LNCaP clone FGC (cell line): Measurements from ENCODE around the gene CLCA4.

ENCODE experiments used
- DNase-seq: peaks from one replicate; pipeline ENCODE4 v3.0.0-alpha.2; 2011; ENCODE audit warnings: low read depth
- H3K4me3 ChIP-seq: 2 replicates; pipeline ENCODE4 v1.5.1; 2011; ENCODE audit warnings: mild to moderate bottlenecking, low read depth, low read length, control low read depth
- TF ChIP-seq, protein P1 (sequence below): IDR thresholded peaks from 2 replicates; pipeline ENCODE4 v1.5.1; 2012; ENCODE audit warnings: mild to moderate bottlenecking; ENCODE audit not compliant: control insufficient read depth, insufficient read depth; ENCODE audit errors: extremely low read depth

The CLCA4 gene

GRCh38 chr1:86523670-86524354 is 23.1 kb upstream of the CLCA4 start:
- TF ChIP-seq, protein P1, sequence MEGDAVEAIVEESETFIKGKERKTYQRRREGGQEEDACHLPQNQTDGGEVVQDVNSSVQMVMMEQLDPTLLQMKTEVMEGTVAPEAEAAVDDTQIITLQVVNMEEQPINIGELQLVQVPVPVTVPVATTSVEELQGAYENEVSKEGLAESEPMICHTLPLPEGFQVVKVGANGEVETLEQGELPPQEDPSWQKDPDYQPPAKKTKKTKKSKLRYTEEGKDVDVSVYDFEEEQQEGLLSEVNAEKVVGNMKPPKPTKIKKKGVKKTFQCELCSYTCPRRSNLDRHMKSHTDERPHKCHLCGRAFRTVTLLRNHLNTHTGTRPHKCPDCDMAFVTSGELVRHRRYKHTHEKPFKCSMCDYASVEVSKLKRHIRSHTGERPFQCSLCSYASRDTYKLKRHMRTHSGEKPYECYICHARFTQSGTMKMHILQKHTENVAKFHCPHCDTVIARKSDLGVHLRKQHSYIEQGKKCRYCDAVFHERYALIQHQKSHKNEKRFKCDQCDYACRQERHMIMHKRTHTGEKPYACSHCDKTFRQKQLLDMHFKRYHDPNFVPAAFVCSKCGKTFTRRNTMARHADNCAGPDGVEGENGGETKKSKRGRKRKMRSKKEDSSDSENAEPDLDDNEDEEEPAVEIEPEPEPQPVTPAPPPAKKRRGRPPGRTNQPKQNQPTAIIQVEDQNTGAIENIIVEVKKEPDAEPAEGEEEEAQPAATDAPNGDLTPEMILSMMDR, result no peak
- H3K4me3 ChIP-seq, result no peak overlapping the region
- no peak for DNase-seq

DNA sequence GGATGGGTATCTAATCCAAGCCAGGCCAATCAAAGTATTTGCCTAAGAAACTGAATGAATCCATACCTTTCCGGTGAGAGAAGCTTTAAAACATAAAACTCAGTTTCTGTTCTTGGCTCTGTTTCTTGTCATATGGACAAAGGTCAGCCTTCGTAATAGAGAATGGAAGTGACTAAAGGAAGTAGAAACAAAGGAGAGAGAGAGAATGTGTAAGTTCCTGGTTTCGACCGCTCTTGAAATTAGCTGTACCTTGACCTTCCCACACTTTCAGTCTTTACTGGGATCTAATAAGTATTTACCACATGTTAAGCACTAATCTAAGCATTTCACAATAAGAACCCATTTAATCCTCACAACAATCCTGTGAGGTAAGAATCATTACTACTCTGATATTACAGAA is 19.6 kb upstream of the CLCA4 start:
- no peak overlapping the region for H3K4me3 ChIP-seq
- DNase-seq, result no peak
- TF ChIP-seq, protein P1, result no peak

GRCh38 chr1:86530211-86530845 is 16.6 kb upstream of the CLCA4 start:
- H3K4me3 ChIP-seq, result no peak overlapping the region
- DNase-seq, result no peak

DNA sequence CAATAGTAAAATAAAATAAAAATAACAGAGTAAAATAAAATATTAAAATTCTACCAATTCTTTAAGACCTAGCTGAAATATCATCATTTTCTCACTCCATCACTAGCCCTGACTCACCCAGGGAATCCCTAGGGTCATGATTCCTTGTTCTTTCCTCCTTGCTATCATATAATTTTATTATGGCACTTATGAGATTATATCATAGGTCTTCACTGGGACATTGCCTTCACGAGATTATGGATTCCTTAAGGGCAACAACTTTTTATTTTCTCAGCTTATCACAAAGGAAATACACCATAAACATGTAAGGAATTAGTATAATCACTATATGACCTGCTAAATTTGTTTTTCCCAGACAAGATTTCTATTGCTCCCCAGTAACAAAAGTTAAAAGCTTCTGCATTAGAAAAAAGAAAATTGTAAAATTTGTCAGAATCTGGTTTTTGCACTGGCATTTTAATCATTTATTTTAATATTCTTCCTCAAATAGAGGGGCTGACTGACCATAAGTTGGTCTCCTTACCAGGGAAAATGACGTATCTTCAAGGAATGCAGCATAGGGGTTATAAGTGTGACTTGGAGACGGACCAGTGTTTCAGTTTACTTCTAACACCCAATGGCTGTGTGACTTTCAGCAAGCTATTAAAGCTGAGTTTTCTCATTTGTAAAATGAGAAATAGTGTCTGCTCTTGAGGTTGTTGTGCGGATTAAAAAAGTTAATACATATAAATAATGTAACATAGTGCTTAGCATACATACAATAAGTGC is 8.8 kb upstream of the CLCA4 start:
- no peak overlapping the region for H3K4me3 ChIP-seq
- DNase-seq, result no peak
- TF ChIP-seq, protein P1, result no peak

More at GRCh38 chr1:86530211-86530845, 16.6 kb upstream of the CLCA4 start:
- TF ChIP-seq, protein P1, result no peak

DNA sequence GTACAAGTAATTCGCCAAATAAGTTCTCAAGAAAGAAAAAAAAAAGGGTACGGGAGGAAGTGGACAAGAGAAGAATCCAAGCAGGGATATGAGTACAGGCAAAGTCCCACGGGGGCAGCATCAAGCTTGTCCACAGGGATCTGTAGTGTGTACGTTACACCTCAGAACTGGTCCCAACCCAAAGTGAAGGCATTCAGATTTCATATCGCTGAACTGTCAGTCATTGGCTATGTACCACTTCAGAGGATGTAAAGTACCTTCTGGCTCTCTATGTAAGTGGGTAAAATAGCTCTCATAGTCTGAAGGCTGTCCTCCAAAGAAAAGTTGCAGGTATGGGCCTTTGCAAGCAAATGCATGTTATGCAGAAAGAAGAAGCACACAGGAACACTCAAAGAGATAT is 8.1 kb upstream of the CLCA4 start:
- DNase-seq, result no peak
- H3K4me3 ChIP-seq, result no peak overlapping the region
- TF ChIP-seq, protein P1, result no peak

DNA sequence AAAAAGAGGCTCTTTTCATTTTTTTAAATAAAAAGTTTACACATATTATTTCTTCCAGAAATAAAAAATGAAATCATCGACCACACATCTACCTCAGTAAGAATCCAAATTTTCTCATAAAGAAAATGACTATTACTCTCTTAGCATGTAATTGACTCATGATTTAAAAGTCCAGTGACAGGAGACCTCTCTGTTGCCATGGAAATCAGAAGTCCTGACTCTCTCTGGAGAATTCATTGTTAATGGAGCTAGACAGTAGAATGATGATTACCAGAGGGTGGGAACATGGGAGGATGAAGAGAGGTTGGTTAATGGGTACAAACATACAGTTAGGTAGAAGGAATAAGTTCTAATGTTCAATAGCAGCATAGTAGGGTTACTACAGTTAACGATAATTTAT is 5.0 kb upstream of the CLCA4 start:
- H3K4me3 ChIP-seq, result no peak overlapping the region
- TF ChIP-seq, protein P1, result no peak
- DNase-seq, result no peak
